ENCODE data around the gene FILIP1L. TPM values are rescaled to one million over a fixed set of nuclear protein-coding genes. Genes with fewer than 3 reads are reported as not detected.

FILIP1L gene
- total RNA-seq, 1 donor, result 15.2 TPM

DNA sequence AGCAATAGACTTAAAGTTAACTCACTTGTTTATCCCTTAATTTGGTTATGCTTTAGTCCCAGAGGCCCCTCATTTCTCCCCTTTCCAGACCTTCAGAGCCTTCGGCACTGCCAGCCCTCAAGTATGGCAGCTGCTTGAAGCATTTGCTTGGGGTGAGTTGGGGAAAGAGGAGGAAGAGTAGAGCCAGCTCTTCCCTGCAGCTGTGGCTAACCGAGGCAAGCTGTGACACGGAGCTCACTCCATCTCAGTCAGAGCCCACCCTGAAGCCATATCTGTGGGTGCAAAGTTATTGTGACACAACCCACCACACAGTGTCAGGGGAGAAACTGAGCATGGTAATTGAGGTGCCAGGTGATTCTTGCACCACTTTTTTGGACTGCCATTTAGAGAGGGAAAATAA, 66.1 kb downstream of the FILIP1L start:
- TF ChIP-seq, protein P1, sequence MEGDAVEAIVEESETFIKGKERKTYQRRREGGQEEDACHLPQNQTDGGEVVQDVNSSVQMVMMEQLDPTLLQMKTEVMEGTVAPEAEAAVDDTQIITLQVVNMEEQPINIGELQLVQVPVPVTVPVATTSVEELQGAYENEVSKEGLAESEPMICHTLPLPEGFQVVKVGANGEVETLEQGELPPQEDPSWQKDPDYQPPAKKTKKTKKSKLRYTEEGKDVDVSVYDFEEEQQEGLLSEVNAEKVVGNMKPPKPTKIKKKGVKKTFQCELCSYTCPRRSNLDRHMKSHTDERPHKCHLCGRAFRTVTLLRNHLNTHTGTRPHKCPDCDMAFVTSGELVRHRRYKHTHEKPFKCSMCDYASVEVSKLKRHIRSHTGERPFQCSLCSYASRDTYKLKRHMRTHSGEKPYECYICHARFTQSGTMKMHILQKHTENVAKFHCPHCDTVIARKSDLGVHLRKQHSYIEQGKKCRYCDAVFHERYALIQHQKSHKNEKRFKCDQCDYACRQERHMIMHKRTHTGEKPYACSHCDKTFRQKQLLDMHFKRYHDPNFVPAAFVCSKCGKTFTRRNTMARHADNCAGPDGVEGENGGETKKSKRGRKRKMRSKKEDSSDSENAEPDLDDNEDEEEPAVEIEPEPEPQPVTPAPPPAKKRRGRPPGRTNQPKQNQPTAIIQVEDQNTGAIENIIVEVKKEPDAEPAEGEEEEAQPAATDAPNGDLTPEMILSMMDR (IDR thresholded peaks at IDR 0.05; ENCODE audit: insufficient read depth, low read length), result no peak
- no peak overlapping the region for H3K4me3 ChIP-seq (ENCODE audit: low read depth, low read length)
- no peak for DNase-seq (ENCODE audit: low read depth)

DNA sequence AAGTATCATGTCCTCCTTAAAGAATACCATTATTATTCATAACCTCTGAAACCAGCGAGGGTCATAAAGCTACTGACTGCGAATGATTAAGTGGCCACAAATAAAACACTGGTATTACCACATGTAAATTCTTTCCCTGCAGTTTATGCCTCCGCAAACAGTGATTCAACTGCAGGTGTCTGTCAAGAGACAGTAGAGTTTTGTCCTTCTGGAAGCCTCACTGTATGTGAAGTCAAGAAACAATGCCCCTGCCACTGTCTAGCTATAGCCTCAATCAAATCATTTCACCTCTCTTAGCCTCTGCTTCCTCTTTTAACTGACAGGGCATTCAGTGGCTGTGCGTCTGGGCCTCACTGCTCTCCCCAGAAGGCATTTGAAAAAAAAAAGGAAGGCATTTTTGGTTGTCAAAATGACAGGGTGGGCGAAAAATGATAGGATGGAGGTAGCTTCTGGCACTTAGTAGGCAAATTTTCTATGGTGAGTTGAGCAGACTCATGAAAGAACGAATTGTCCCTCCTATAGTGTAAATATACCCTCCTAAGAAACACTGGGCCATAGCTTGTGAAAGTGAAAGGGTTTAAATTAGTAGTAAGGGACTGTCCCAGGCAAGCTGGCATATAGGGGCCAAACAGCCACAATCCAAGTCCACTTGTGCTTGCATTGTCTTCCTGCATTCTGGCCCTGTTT, 66.7 kb downstream of the FILIP1L start:
- peak; percentile 59 for DNase-seq (ENCODE audit: low read depth)
- no peak overlapping the region for H3K4me3 ChIP-seq (ENCODE audit: low read depth, low read length)
- TF ChIP-seq, protein P1 (IDR thresholded peaks at IDR 0.05; ENCODE audit: insufficient read depth, low read length), result no peak

DNA sequence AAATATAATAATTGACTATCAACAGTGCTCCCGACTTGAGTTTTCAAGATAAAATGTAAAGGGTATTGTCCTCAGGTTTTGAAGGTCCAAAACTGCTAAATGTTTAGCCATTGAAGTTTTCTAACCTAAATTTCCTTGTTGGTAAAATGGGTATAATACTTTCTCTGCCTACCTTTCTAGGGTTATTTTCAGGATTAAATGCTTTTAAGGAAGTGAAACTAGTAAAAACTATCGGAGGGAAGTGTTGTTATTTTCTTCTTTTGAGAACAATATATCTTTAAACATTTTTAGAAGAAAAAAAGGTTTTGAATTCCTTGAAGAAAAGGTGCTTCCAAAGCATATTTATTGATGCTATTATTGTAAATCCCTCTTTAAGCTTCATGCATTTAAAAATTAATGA, 67.3 kb downstream of the FILIP1L start:
- TF ChIP-seq, protein P1 (IDR thresholded peaks at IDR 0.05; ENCODE audit: insufficient read depth, low read length), result no peak
- DNase-seq (ENCODE audit: low read depth), result no peak
- H3K4me3 ChIP-seq (ENCODE audit: low read depth, low read length), result no peak overlapping the region

DNA sequence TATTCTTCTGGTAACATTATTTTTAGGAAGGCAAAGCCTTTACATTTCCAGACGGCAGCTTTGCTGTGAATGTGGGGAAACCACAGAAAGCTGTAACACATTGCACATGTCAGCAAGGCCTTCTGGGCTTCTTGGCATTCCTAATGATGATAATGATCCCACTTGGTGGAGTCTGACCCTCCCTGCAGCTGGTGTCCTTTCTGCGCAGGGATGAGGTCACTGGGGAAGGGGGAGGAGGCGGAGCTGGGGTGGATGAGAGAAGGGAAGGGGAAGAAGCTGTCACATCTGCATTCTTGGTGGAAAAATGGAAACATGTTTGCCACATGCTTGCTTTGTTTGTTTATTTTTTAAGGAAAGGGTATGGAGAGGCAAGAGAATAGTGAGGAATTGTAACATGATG, 68.6 kb downstream of the FILIP1L start:
- H3K4me3 ChIP-seq (ENCODE audit: low read depth, low read length), result no peak overlapping the region
- peak; percentile 88 for DNase-seq (ENCODE audit: low read depth)
- TF ChIP-seq, protein P1 (IDR thresholded peaks at IDR 0.05; ENCODE audit: insufficient read depth, low read length), result no peak

DNA sequence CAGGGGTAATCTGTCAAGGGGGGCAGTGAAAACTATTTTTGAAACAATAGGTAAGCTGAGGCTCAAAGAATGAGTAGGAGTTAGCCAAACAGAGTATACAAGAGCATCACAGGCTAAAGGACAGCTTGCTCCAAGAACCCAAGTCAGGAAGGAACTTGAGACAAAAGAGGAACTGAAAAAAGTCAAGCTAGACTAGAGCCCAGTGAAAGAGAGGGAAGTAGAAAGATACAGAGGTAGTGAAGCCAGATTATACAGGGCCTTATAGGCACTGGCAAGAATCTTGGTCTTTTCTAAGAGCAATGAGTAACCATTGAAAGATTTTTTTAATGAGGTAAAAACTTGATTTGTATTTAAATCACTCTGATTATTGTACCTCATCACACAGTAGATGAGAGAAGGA, 69.9 kb downstream of the FILIP1L start:
- DNase-seq (ENCODE audit: low read depth), result no peak
- no peak overlapping the region for H3K4me3 ChIP-seq (ENCODE audit: low read depth, low read length)
- TF ChIP-seq, protein P1 (IDR thresholded peaks at IDR 0.05; ENCODE audit: insufficient read depth, low read length), result no peak

DNA sequence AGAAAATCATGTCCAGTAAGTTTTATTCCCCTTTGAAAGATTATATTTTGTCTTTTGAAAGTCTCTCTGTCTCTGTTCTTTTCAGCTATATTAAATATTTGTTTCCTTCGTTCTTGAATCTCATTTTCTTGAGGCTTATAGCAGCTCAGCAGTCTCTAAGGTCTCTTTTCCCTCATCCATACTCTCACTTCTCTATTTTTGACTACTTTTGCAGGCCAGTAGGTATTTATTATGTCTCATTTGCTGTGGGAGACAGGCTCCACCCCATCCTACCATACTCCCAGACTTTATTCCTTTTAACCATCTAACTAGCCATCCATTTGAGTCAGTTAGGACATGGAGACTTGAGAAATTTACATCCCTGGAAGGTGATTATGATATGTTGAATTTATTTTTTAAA, 71.0 kb downstream of the FILIP1L start:
- DNase-seq (ENCODE audit: low read depth), result no peak
- no peak overlapping the region for H3K4me3 ChIP-seq (ENCODE audit: low read depth, low read length)
- TF ChIP-seq, protein P1 (IDR thresholded peaks at IDR 0.05; ENCODE audit: insufficient read depth, low read length), result no peak

All from fibroblast of the aortic adventitia (primary cell).